ENCODE results near the gene CCDC149. TPM values are rescaled to one million over a fixed set of nuclear protein-coding genes. Genes with fewer than 3 reads are reported as not detected.

Gene CCDC149
- total and polyA plus RNA-seq, 2 donors (not counting 3 experiments of a cell fraction or from before 2014, with no cell fraction given), result 7.8 to 11.3 TPM

DNA sequence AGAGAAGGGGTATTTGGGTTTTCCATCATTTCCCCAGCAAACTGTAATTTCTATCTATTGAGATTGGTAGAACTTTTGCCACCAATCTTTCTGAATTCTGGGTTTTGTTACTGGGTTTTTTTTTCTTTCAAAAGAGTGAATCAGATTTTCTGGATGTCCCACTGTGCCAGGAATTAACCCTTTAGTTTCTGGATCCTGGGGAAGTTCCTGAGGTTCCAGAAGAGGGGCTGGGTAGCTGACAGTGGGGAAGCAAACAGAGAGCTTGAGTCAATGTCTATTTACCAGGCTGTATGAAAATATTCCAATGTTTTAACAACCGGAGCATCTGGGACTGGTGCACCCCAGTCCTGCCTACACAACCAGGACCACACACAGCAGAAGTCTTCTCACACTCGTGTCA lies 143.3 kb downstream of the CCDC149 start:
- dilution Hi-C loops (cut with MboI; ENCODE audit: extremely low pct_ligation_motif_present, low sequenced_read_pairs), result no loop called here
- Histone ChIP-seq H3K4me1 (ENCODE audit: control insufficient read depth, extremely low read depth, insufficient read depth, low read length) (no peaks in the 10 kb centered on the region), H3K27me3 (ENCODE audit: control insufficient read depth in 2 of 2, insufficient read depth in 2 of 2, low read length in 2 of 2) (no peaks in the 10 kb centered on the region), H3K9me1 (replicated peaks; ENCODE audit: control insufficient read depth, extremely low read depth, insufficient read depth, low read length) (no peaks in the 10 kb centered on the region), H2AFZ (ENCODE audit: low read depth, low read length) (no peak overlapping the region), H3K79me2 (ENCODE audit: control insufficient read depth, insufficient read depth, low read length) (no peaks in the 10 kb centered on the region), H3K36me3 (ENCODE audit: control insufficient read depth in 2 of 2, extremely low read depth in 1 of 2, insufficient read depth in 2 of 2, low read length in 2 of 2) (no peaks in the 10 kb centered on the region), H4K20me1 (replicated peaks; ENCODE audit: control insufficient read depth, extremely low read depth, insufficient read depth, low read length) (no peaks in the 10 kb centered on the region), H3K27ac (ENCODE audit: insufficient read depth, low read depth, low read length) (no peak overlapping the region), H3K9me3 (replicated peaks; ENCODE audit: control insufficient read depth, insufficient read depth, low read length) (no peaks in the 10 kb centered on the region), H3K4me3 (replicated peaks in 1 of 3; ENCODE audit: insufficient read depth in 1 of 3, low read depth in 1 of 3, low read length in 3 of 3) (no peak overlapping the region), H3K4me2 (ENCODE audit: insufficient read depth, low read length) (no peak overlapping the region), H3K9ac (replicated peaks; ENCODE audit: extremely low read depth, insufficient read depth, low read length) (no peak overlapping the region)
- DNase-seq (ENCODE audit: low read depth, low spot score), result no peak
- intact Hi-C loops (cut with micrococcal nuclease), result no loop called here
- POLR2A ChIA-PET, result no interaction called here
- no peak for FAIRE-seq
- CTCF ChIA-PET, result no interaction called here
- TF ChIP-seq, protein P1, sequence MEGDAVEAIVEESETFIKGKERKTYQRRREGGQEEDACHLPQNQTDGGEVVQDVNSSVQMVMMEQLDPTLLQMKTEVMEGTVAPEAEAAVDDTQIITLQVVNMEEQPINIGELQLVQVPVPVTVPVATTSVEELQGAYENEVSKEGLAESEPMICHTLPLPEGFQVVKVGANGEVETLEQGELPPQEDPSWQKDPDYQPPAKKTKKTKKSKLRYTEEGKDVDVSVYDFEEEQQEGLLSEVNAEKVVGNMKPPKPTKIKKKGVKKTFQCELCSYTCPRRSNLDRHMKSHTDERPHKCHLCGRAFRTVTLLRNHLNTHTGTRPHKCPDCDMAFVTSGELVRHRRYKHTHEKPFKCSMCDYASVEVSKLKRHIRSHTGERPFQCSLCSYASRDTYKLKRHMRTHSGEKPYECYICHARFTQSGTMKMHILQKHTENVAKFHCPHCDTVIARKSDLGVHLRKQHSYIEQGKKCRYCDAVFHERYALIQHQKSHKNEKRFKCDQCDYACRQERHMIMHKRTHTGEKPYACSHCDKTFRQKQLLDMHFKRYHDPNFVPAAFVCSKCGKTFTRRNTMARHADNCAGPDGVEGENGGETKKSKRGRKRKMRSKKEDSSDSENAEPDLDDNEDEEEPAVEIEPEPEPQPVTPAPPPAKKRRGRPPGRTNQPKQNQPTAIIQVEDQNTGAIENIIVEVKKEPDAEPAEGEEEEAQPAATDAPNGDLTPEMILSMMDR (IDR thresholded peaks at IDR 0.05; ENCODE audit: extremely low read depth in 1 of 2, insufficient read depth in 1 of 2, low read depth in 1 of 2, low read length in 2 of 2), result no peak
- TF ChIP-seq MAX (IDR thresholded peaks at IDR 0.05; ENCODE audit: insufficient read depth, insufficient read length) (no peak), JUN (IDR thresholded peaks at IDR 0.05; ENCODE audit: borderline replicate concordance, insufficient read depth, insufficient read length, low read depth) (no peak), GATA2 (IDR thresholded peaks at IDR 0.05; ENCODE audit: insufficient read depth, insufficient read length, low read depth, low read length) (no peak), POLR2A (IDR thresholded peaks at IDR 0.05; ENCODE audit: low read depth, low read length) (no peak), MYC (IDR thresholded peaks at IDR 0.05; ENCODE audit: low read depth, low read length) (no peak), FOS (IDR thresholded peaks at IDR 0.05; ENCODE audit: borderline replicate concordance, insufficient read depth, low read length) (no peak), EZH2 (IDR thresholded peaks at IDR 0.05; ENCODE audit: borderline replicate concordance, low read depth, low read length, severe bottlenecking) (no peak)
- BruUV-seq (replicated peaks), result no TSS peak

All from endothelial cell of umbilical vein (primary cell).